Measurements from ENCODE around the gene SORL1. TPM values are rescaled to one million over a fixed set of nuclear protein-coding genes. Genes with fewer than 3 reads are reported as not detected.

SORL1 gene
- total RNA-seq, 1 donor from 2014 or later, result 4.3 TPM

- DNase-seq (ENCODE audit: low read depth), result no peak
Observed at GRCh38 chr11:121508449-121508848, 56.3 kb downstream of the SORL1 start.

DNA sequence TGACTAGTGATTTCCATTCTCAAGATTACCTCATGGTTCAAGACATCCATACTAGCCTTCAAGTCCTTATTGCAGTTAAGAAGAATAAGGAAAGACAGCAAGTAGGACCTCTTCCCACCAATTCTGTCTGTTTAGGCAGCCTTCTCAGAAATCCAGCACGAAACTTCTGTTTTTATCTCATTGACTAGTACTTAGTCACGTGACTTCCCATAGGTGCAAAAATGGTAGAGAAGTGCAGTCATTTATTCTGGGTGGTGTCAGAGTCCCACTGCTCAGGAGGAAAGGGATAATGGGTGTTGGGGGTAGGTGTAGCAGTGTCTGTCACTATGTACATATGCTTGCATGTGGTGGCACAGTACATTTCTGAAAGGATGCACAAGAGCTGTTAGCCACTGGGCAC is 58.3 kb downstream of the SORL1 start:
- DNase-seq (ENCODE audit: low read depth), result no peak

GRCh38 chr11:121512468-121513465 is 60.7 kb downstream of the SORL1 start:
- DNase-seq (ENCODE audit: low read depth), result no peak

DNA sequence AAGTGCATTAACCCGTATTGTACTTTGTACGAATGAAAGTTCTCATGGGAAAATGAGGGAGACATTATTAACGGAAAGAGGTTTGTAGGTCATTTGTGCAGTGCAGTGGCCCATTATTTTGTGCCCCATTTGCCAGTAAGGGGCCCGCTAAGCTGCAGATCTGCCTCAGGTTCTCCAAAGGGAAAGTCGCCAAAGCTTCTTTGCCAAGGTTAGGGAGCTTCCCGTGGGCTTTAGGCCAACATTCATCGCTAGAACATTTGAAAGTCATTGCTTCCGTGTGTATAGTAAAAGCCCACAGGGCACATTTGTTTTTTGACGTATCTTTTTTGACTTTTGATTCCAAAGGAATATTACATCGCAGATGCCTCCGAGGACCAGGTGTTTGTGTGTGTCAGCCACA is 61.7 kb downstream of the SORL1 start:
- DNase-seq (ENCODE audit: low read depth), result no peak

- DNase-seq (ENCODE audit: low read depth), result no peak
Observed at GRCh38 chr11:121514432-121515334, 62.6 kb downstream of the SORL1 start.

GRCh38 chr11:121515335-121515671 is 63.2 kb downstream of the SORL1 start:
- no peak for DNase-seq (ENCODE audit: low read depth)

DNA sequence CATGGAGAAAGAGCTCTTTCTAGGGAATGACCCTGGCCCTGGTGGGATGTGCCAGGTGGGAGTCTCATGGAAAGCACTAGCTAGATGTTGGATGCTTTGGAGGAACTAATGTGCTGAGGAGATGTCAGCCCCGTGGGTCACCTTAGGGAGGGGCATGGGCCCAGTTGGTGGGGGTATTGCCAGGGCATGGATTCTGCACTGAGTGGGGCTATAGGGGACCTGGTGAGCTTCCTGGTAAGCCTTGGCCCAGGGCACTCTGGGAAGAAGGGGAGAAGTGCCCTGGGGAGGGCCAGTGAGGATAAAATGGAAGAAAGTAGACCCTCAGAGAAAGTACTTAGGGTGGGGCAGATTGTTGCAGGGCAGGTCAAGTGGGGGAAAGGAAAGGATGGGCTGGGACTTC is 65.9 kb downstream of the SORL1 start:
- no peak for DNase-seq (ENCODE audit: low read depth)

- peak; percentile 33 for DNase-seq (ENCODE audit: low read depth)
Observed at GRCh38 chr11:121520243-121521144, 68.4 kb downstream of the SORL1 start.

GRCh38 chr11:121521145-121522042 is 69.3 kb downstream of the SORL1 start:
- peak; percentile 8 for DNase-seq (ENCODE audit: low read depth)

DNA sequence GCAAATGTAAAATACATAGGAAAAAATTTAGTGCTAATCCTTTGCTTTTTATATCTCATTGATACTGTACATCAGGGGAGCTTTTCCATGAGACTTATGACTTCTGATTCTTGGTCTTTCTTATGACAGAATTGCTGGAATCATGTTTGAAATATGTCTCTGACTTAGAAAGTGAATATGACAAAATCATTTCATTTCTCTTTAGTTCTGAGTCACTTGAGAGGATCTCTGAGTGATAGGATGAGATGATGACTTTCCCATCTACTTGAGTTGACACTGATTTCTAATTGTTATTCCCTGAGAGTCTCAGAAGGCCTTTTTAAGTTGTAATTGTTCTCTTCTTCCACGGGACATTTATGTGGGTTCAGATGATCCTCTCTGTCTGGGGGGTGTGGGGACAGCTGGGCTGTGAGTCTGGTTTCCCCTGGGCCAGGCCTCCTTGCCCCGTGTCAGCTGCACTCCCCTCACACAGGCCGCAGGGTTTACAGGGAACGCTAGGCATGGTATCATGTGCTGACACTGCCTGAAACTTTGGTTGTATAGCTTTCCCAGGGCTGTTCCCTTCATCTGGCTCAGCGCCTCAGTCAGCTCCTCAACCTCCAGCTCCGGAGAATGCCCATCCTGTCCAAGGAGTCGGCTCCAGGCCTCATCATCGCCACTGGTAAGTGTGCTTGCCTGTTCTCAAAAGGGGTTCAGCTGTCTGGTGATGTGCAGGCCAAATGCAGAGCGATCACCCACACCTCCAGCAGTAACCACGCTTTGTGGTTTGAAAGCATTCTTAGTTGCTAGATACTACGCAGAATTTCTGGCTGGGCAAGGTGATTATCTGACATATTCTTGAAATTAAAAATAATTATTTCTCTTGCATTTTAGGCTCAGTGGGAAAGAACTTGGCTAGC is 70.2 kb downstream of the SORL1 start:
- DNase-seq (ENCODE audit: low read depth), result no peak

- DNase-seq (ENCODE audit: low read depth), result no peak
Observed at GRCh38 chr11:121523581-121524232, 71.6 kb downstream of the SORL1 start.

DNA sequence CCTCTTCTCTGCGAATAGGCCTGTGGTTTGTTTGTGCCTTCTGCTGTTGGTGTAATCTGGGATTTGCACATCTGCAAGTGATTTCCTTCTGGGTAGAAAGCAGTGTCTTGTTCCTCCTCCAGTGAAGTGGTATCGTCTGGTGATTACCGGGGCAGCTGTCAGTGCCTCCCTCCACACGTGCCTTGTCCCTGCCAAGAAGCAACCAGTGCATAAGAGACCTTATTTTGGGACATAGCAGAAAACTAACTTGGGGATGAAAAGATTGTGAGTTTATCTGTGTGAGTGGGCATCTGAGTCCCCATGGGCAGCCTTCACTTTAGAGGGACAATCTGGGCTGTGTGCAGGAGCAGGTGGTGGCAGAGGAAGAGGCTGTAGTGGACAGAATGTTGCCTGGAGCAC is 72.1 kb downstream of the SORL1 start:
- DNase-seq (ENCODE audit: low read depth), result no peak

GRCh38 chr11:121525376-121525775 is 73.3 kb downstream of the SORL1 start:
- no peak for DNase-seq (ENCODE audit: low read depth)

DNA sequence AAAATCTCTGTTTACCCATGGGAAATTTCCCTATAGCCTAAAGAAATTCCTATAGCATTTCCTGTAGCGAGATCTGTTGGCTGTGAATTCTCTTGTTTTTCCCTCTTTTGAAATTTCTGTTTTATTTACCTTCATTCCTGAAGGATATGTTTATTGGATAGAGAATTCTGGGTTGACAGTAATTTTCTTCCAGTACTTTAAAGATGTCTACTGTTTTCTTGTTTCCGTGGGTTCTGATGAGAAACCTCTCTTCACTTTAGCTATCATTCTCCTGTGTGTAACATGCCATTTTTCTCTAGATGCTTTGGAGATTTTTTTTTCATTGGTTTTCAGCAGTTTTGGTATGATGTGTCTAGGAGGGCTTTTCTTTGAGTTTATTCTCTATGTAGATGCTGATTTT is 78.1 kb downstream of the SORL1 start:
- DNase-seq (ENCODE audit: low read depth), result no peak

DNA sequence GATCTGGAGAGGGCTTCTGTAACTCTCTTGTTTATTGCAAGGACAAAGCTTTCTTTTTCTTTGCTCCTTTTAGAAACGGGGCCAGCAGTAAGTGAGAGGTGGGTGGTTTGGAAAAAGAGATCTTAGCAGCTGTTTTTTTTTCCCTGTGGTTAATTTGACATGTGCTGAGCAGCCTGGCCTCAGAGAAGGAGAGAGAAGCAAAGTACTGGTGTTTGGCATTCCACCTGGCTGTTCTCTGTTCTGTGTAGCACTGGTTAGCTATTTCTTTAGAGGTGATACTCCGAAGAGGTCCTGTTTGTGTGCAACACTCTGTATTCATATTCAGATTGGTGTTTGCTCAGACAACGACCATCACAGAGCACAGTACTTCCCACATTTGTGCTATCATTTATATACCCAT is 81.5 kb downstream of the SORL1 start:
- DNase-seq (ENCODE audit: low read depth), result no peak

DNA sequence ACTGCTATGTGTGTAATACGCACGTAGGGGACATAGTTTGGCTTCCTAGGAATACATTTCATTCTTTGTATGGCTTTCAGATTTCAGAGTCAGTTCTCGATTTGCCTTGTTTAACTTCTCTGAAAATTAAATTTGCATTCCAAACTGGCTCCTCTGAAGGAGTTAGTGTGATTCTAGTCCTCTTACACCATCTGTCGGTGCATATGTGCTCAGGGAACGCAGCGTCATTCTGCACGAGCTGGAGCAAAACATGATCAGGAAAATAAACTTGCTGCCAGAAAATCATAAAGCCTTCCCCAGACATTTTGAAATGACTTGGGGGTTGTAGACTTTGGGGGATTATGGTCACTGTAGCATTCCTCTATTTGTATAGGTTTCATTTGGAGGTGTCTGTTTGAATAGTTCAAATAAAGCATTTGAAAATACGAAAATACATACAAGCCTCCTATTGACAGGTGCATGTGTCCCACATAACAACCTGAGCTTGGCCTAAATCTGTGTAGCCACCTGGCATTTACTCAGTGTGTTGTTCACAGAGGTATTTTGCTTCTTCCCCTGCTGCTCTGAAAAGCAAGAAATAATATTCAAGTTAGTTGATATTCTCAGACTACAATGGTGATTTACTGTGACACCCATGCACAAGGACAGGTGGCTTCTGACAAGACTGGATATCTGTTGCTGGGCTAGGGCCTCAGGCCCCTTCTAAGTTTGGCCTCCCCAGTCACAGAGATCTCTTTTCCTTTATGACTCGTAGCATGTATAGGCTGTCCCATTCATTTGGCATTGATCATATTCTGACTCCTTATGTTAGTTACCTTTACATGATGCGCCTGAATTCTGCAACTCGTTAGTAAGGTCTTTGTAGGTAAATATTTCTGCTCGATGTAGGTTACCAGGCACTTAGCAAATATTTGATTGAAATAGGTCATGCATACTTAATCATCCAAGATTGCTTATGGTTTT is 82.3 kb downstream of the SORL1 start:
- peak; percentile 6 for DNase-seq (ENCODE audit: low read depth)

GRCh38 chr11:121535129-121535796 is 83.1 kb downstream of the SORL1 start:
- no peak for DNase-seq (ENCODE audit: low read depth)

Measured in renal cortical epithelial cell (primary cell).